ENCODE data around the gene TMEM201. TPM values are rescaled to one million over a fixed set of nuclear protein-coding genes. Genes with fewer than 3 reads are reported as not detected.
A peak's percentile ranks its signal among the peaks of the same experiment; 100 is the strongest.

Gene TMEM201
- total and polyA plus RNA-seq, 2 of the 13 experiments (the other 11 are each of a cell fraction or from before 2014, with no cell fraction given): 1.5 to 8.2 TPM

DNA sequence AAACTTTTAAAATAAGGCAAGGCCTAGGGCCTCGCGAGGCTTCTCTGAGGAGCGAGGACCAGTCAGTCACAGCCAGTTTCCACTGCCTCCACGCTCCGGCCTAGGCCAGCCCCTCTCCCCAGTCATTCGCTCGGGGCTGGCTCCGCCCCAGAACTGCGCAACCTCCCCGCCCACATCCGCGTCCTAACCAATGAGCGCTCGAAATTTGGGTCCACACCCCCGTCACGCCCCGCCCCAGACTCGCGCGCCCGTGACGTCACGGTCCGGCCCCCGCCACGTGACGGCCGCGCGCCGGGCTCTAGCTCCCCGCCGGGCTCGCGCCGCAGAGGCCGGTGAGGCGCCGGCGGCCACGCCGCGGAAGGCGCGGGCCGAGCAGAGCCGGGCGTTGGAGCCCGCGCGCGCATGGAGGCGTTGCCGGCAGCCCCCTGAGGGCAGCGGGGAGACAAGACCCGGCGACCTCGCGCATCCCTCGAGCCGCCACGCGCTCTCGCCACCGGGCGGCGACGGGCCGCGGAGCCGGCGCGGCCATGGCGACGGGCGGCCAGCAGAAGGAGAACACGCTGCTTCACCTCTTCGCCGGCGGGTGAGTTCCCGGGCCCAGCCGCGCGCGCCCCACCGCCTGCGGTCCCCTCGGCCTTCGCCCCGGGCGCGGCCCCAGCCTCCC is 49.4 kb upstream of the TMEM201 start, which contains the start of gene SLC25A33 (continued):
- peak; percentile 42 for TF ChIP-seq PHF8 (CRISPR knock-in tag; IDR thresholded peaks at IDR 0.05)
- TF ChIP-seq ATM (IDR thresholded peaks at IDR 0.05; ENCODE audit: borderline replicate concordance): no peak
- 0 out of 2 replicates have a peak, but pooled peaks have one; percentile 58 for TF ChIP-seq ZNF746 (CRISPR knock-in tag; IDR thresholded peaks at IDR 0.05)
- TF ChIP-seq CEBPG (CRISPR knock-in tag; IDR thresholded peaks at IDR 0.05): peak; percentile 71
- peak; percentile 59; the same call in 1 of the 2 replicates for TF ChIP-seq RNF2 (conservative IDR thresholded peaks at IDR 0.05; ENCODE audit: low read depth)
- TF ChIP-seq SP4 (CRISPR knock-in tag; IDR thresholded peaks at IDR 0.05): peak; percentile 100
- TF ChIP-seq, protein P1, sequence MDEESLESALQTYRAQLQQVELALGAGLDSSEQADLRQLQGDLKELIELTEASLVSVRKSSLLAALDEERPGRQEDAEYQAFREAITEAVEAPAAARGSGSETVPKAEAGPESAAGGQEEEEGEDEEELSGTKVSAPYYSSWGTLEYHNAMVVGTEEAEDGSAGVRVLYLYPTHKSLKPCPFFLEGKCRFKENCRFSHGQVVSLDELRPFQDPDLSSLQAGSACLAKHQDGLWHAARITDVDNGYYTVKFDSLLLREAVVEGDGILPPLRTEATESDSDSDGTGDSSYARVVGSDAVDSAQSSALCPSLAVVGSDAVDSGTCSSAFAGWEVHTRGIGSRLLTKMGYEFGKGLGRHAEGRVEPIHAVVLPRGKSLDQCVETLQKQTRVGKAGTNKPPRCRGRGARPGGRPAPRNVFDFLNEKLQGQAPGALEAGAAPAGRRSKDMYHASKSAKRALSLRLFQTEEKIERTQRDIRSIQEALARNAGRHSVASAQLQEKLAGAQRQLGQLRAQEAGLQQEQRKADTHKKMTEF (CRISPR knock-in tag; IDR thresholded peaks at IDR 0.05): peak; percentile 65
- peak; percentile 2; the same call in 1 of the 2 replicates for TF ChIP-seq HNF4A (CRISPR knock-in tag; IDR thresholded peaks at IDR 0.05)
- TF ChIP-seq, protein P2, sequence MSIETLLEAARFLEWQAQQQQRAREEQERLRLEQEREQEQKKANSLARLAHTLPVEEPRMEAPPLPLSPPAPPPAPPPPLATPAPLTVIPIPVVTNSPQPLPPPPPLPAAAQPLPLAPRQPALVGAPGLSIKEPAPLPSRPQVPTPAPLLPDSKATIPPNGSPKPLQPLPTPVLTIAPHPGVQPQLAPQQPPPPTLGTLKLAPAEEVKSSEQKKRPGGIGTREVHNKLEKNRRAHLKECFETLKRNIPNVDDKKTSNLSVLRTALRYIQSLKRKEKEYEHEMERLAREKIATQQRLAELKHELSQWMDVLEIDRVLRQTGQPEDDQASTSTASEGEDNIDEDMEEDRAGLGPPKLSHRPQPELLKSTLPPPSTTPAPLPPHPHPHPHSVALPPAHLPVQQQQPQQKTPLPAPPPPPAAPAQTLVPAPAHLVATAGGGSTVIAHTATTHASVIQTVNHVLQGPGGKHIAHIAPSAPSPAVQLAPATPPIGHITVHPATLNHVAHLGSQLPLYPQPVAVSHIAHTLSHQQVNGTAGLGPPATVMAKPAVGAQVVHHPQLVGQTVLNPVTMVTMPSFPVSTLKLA (IDR thresholded peaks at IDR 0.05): peak; percentile 70
- no peak for TF ChIP-seq ZNF737 (CRISPR knock-in tag; IDR thresholded peaks at IDR 0.05; ENCODE audit: borderline replicate concordance)
- TF ChIP-seq ZNF501 (CRISPR knock-in tag; IDR thresholded peaks at IDR 0.05): no peak
- no peak for TF ChIP-seq ZNF160 (CRISPR knock-in tag; IDR thresholded peaks at IDR 0.05)
- peak; percentile 89 for TF ChIP-seq ATF7-NPFF (CRISPR knock-in tag; IDR thresholded peaks at IDR 0.05; ENCODE audit: low read depth)
- TF ChIP-seq TAF1 (CRISPR knock-in tag; IDR thresholded peaks at IDR 0.05): peak; percentile 74; the same call in 1 of the 2 replicates
- TF ChIP-seq, protein P3, sequence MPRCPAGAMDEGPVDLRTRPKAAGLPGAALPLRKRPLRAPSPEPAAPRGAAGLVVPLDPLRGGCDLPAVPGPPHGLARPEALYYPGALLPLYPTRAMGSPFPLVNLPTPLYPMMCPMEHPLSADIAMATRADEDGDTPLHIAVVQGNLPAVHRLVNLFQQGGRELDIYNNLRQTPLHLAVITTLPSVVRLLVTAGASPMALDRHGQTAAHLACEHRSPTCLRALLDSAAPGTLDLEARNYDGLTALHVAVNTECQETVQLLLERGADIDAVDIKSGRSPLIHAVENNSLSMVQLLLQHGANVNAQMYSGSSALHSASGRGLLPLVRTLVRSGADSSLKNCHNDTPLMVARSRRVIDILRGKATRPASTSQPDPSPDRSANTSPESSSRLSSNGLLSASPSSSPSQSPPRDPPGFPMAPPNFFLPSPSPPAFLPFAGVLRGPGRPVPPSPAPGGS (CRISPR knock-in tag; IDR thresholded peaks at IDR 0.05): peak; percentile 8
- no peak; the same call in 1 of the 2 replicates for TF ChIP-seq PHF20 (CRISPR knock-in tag; IDR thresholded peaks at IDR 0.05)
- TF ChIP-seq JARID2 (CRISPR knock-in tag; IDR thresholded peaks at IDR 0.05; ENCODE audit: insufficient replicate concordance): no peak
- TF ChIP-seq, protein P4, sequence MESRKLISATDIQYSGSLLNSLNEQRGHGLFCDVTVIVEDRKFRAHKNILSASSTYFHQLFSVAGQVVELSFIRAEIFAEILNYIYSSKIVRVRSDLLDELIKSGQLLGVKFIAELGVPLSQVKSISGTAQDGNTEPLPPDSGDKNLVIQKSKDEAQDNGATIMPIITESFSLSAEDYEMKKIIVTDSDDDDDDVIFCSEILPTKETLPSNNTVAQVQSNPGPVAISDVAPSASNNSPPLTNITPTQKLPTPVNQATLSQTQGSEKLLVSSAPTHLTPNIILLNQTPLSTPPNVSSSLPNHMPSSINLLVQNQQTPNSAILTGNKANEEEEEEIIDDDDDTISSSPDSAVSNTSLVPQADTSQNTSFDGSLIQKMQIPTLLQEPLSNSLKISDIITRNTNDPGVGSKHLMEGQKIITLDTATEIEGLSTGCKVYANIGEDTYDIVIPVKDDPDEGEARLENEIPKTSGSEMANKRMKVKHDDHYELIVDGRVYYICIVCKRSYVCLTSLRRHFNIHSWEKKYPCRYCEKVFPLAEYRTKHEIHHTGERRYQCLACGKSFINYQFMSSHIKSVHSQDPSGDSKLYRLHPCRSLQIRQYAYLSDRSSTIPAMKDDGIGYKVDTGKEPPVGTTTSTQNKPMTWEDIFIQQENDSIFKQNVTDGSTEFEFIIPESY (CRISPR knock-in tag; IDR thresholded peaks at IDR 0.05): no peak
- peak; percentile 81 for TF ChIP-seq TMF1 (CRISPR knock-in tag; IDR thresholded peaks at IDR 0.05; ENCODE audit: low read depth)
- peak; percentile 87 for TF ChIP-seq SP5 (CRISPR knock-in tag; IDR thresholded peaks at IDR 0.05; ENCODE audit: borderline replicate concordance, low read depth)
